GM18867 (cell line): ENCODE results near the gene TVP23C.
"Not testable (repeated sequence)": the region's sequence is repeated elsewhere in the genome, so short reads cannot be mapped to it uniquely, and the experiment has no call there.

Source experiments
- ATAC-seq: cut with Tn5 transposase; IDR thresholded peaks from one replicate; pipeline ENCODE4 v1.9.1; 2021; ENCODE audit warnings: mild to moderate bottlenecking, moderate library complexity; ENCODE audit not compliant: unreplicated experiment

Gene TVP23C

DNA sequence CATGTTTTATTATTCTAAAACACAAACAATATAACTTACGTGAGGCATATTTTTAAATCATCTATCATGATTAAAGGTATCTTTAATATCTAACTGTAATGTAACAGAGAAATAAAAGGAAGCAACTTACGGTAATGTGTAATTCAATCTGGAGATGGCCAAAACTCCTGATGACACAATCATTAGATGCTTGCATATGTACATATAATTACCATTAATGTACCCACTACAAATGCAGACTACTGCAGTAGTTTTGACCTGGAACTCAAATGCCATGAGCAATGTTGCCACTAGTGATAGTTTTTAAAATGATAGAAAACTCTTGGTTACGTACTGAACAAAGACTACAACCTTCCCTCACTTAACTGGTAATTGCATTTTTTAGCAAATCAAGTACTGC lies 30.2 kb downstream of the TVP23C start:
- ATAC-seq, result not testable (repeated sequence)

DNA sequence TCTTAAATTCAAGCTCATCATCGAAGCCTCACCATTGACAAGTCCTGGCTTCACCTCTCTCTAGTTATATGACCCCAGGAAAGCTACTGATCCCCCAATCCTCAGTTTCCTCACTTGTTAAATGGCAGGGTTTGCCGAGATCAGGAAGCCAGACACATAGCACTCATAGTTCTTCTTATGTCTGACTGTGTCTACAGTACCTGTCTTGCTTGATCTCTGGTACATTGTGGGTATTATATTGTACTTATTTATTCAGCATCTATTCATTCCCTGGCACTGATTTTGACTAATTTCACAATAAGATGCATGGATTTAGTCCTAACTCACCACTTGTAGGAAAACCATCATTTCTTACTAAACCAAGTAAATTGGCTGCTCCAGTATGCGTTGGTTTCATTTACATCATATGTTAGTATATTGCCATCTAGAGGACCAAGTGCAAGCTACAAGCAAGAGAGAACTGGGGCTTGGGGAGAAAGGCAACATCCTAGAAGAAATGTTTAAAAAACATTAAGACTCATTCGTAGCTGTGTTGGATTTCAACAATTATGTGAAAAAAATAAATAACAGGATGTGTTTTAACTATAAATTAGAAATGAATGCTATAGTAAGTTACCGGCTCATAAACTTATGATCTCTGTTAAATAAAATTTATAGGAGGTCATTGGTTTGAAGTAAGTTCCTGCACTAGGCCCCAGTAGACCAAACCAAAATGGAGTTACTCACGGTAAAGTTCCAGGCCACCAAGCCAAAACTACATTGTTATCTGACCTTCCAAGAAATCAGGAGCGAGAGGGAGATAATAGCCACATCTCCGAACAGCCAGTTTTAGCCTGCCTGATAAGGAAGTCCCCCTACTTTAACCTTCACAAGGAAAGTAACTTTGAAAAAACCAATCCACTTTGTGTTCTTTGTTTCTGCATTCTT lies 36.7 kb downstream of the TVP23C start:
- not testable (repeated sequence) for ATAC-seq

- ATAC-seq, result not testable (repeated sequence)
Measured at GRCh38 chr17:15524990-15525985, 38.0 kb downstream of the TVP23C start.

DNA sequence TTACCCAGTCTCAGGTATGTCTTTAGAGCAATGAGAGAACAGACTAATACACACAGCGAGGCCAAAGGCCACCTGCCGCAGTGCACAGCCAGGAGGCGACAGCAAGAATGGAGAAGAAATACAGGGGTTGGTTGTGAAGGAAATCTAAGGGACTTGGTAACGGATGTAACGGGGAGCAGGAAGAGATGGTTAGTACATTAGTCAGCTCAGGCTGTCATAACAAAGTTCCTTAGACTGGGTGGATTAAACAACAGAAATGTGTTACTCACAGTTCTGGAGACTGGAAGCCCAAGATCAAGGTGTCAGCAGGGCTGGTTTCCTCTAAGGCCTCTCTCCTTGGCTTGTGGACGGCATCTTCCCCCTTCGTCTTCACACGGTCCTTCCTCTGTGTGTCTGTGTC lies 47.1 kb downstream of the TVP23C start:
- ATAC-seq, result no peak

DNA sequence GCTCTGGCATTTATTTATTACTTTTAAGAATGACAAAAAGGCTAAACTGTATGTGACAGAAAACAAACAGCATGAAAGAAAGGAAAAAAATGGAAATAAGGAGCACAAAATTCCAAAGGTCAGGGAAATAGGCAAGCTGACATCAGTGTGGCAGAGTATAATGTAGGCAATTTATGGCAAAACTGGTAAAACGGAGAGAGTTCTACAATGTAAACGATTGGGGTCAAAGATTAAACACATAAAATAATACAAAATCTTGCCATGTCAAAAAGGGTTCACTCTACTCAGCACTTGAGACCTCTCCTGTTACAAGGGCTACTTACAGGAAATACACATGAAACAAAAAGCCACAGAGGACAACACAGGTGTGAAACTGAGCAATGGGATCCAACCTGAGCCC lies 48.8 kb downstream of the TVP23C start:
- no peak for ATAC-seq

DNA sequence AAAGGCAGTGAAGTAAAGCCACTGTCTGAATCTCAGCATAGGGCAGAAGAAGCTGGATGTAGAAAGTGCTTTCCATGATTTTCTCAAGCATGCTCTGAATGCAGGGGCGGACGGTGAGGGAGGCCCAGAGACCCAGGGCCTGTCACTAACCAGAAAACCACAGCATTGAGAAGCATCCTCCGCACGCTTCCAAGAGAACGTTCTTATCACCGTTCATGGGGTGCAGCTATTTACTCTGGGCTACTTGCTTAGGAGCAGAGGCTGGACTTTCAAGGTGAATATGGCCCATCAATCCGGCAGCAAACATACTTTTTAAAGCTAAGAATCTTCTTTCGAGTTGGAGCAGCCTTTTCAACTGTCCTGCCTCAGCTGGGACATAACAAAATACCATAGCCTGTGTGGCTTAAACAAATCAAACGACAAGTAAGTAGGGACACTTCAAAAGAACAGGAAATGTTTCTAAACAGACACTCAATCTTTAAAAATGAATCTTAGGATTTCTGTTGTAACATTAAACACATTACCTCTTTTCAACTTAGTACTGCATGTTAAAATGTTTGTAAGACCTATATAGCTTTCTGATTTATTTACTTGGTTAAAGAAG lies 49.3 kb downstream of the TVP23C start:
- ATAC-seq, result no peak

DNA sequence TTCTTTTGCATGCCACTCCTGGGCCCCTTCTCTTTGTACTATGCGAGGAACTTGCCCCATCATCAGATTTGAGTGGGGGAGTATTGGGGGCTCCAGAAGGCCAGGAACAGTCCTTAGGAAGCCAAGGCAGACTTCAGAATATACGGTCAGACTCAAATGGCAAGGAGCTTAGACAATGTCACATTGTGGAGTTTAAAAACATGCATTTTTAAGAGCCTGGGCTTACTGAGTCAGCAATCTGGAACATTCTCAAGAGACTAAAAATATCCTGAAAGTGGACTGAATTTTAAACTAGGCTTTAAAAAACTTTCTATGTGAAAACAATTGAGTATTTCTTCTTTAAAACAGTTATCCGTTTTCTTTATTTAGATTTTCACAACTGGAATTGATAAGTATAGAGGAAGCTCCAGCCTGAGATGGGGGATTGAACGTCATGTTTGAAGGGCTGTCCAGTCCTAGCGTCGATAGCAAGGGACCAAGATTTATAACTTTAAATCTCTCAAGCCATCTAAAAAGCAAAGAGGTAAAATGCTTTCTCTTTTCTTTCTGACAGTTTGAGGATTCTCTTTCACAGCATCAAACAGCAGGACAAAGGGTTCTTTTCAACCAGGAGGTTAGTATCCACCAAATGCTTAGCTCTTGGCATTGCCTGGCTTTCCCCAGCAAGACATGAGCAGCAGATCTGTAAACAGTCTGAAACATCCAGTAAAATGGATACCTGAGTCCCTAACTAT lies 50.1 kb downstream of the TVP23C start:
- ATAC-seq, result no peak

GRCh38 chr17:15512071-15512709 lies 51.1 kb downstream of the TVP23C start:
- ATAC-seq, result no peak

DNA sequence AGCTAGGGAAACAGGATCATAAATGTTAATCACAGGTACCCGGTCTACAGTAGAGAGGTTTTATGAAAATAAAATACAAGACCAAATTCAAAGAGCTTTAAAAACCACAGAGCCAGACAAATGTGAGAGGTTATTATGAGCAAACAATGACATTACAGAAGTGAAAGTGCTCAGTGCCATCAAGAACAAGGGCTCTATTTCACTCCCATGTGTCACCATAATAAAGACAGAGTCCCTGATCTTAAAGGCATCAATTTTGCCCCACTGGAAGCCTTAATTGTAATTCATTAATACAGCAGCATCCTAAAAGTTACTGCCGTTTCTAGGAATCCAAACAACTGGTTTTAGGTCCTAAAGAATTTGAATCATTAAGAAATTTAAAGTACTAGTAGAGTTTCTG lies 52.1 kb downstream of the TVP23C start:
- peak; percentile 58 for ATAC-seq

DNA sequence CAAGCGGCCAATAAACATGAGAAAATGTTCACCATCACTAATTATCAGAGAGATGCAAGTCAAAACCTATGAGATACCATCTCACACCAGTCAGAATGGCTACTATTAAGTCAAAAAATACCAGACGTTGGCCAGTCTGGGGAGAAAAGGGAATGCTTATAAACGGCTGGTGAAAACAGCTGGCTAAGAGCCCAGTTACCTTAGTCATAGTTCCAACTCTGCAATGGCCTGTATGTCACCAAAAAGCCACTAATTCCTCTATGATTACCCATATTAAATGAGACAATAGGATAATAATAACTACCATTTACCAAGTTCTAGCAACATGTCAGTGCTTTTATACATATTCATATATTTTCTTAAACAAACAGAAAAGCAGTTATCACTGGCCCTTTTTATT lies 52.9 kb downstream of the TVP23C start:
- ATAC-seq, result no peak

DNA sequence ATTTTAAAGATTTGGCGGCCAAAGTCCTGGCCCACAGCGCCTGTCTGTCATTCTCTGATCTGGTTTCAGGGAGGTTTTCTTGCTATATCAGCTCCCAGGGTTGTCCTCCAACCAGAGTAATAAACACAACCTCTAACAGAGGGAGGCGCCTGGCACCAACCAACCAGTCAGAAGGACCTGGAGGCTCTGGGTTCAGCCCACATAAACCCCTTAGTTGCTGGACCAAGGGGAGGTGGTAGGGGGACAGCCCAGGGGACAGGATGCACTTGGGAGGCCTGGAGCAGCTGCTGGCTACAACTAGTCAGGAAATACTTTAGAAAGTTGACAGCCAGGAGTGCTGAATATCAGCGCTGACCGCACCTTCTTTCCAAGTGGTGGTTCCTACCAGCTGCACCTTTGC lies 54.2 kb downstream of the TVP23C start:
- ATAC-seq, result no peak

DNA sequence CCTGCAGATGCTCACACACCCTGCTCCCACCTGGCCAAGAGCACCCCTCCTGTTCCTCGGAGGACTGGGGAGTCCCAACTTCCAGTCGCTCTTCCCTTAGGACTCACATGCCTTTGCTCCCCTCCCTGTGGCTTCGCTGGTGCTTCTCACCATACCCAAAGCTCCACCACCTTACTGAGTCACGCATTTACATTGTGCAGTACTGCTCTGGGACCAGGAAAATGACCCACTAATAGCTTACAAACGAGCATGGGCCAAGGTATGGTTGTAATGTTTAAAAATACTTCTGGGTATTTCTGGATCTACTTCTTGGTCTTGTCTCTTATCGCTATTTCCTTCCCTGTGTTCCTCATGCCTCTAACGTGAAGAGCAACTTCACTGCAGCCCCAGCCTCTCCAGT lies 54.8 kb downstream of the TVP23C start:
- no peak for ATAC-seq

DNA sequence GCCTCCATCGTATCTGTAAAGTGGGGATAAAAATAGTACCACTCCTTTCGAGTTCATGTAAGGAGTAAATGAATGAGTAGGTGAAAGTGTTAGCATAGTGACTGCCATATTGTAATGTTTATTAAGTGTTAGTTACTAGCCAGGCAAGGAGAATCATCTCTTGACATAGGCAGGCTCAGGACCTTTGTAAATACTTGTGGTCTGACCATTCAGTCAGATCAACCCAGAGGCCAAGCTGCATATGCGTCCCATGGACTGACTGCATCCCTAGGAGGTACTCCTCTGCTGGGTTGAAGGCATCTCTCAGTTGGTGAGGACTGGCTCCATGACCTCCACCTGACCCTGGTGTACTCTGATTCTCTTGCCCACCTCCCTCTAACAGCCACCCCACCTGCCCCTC lies 55.4 kb downstream of the TVP23C start:
- ATAC-seq, result no peak

- ATAC-seq, result no peak
Measured at GRCh38 chr17:15507001-15507400, 56.3 kb downstream of the TVP23C start.

- ATAC-seq, result not testable (repeated sequence)
Measured at GRCh38 chr17:15505708-15506107, 57.6 kb downstream of the TVP23C start.

GRCh38 chr17:15503731-15504130 lies 59.6 kb downstream of the TVP23C start:
- ATAC-seq, result no peak

DNA sequence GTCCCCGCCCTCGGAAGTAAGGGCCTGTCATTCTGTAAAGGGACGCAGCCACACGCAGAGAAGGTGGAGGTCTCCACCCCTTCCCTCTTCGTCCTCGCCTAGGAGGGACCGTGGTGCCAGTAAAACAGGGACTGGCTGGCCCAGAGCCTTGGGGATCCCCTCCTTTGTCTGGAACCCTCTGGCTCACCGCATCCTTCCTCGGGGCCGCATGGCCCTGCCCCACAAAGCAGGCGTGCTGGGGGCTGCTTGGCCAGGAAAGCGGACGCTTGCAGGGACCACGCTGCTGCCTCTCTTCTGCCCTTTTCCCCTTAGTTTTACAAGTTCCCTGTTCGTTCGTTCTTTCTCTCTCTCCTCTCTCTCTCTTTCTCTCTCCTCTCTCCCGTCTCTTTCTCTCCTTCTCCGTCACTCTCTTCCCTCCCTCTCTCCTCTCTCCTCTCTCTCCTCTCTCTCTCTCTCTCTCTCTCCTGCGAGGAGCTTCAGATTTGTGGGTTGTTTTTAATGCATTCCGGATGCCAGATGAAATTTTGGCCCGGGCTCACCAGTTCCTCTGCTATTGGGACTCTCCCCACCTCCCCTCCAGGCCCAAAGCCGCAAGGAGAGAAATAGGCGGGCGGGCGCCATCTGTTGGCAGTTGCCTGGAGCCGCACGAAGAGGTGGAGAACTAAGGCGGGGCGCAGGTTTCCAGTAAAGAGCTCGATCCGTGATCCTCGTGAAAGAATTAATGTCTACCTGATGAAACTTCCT lies 60.7 kb downstream of the TVP23C start:
- peak; percentile 74 for ATAC-seq

- no peak for ATAC-seq
Measured at GRCh38 chr17:15501793-15502192, 61.5 kb downstream of the TVP23C start.

GRCh38 chr17:15501282-15501681 lies 62.0 kb downstream of the TVP23C start:
- ATAC-seq, result no peak
